SK-N-SH (cell line): ENCODE data around the gene SORBS1.

Source experiments
- CHD2 ChIP-seq: fragments of 150-350 bp; IDR thresholded peaks from 2 replicates; pipeline ENCODE4 v1.6.1; 2018; ENCODE audit warnings: low read length; ENCODE audit not compliant: partially characterized antibody
- CTCF ChIP-seq: fragments of 200-600 bp; sonication (generic); IDR thresholded peaks from 2 replicates; pipeline ENCODE4 v1.6.1; 2017; ENCODE audit warnings: antibody characterized with exemption, mild to moderate bottlenecking, moderate library complexity
- FOXM1 ChIP-seq: IDR thresholded peaks from 2 replicates; pipeline ENCODE4 v1.4.0; 2012; ENCODE audit warnings: low read depth, mild to moderate bottlenecking
- MXI1 ChIP-seq: IDR thresholded peaks from 2 replicates; pipeline ENCODE4 v1.6.1; 2012; ENCODE audit warnings: mild to moderate bottlenecking, low read depth, low read length, improper control_type of control experiment
- PBX3 ChIP-seq: IDR thresholded peaks from 2 replicates; pipeline ENCODE4; 2012
- POLR2AphosphoS5 ChIP-seq: IDR thresholded peaks from 2 replicates; pipeline ENCODE4 v1.6.1; 2012; ENCODE audit warnings: low read depth, low read length
- RAD21 ChIP-seq: IDR thresholded peaks from 2 replicates; pipeline ENCODE4 v1.6.1; 2012; ENCODE audit warnings: mild to moderate bottlenecking, low read length
- REST ChIP-seq: IDR thresholded peaks from 2 replicates; pipeline ENCODE4 v1.6.1; 2012; ENCODE audit warnings: mild to moderate bottlenecking, low read depth, low read length, moderate library complexity
- SIN3A ChIP-seq: IDR thresholded peaks from 2 replicates; pipeline ENCODE4 v1.6.1; 2012; ENCODE audit warnings: low read depth, mild to moderate bottlenecking, low read length, moderate library complexity, borderline replicate concordance
- SMC3 ChIP-seq: IDR thresholded peaks from 2 replicates; pipeline ENCODE4 v1.6.1; 2012; ENCODE audit warnings: low read depth, low read length, improper control_type of control experiment
- TAF1 ChIP-seq: IDR thresholded peaks from 2 replicates; pipeline ENCODE4 v1.6.1; 2012; ENCODE audit warnings: low read depth, mild to moderate bottlenecking, low read length, moderate library complexity, borderline replicate concordance
- YY1 ChIP-seq: IDR thresholded peaks from 2 replicates; pipeline ENCODE4 v1.4.0; 2012; ENCODE audit warnings: low read depth, mild to moderate bottlenecking
- TF ChIP-seq, protein P1 (sequence below): fragments of 150-350 bp; IDR thresholded peaks from 2 replicates; pipeline ENCODE4 v1.6.1; 2016; ENCODE audit warnings: mild to moderate bottlenecking, low read depth, low read length

- no peak for TF ChIP-seq SIN3A
- TF ChIP-seq CTCF: no peak
- TF ChIP-seq YY1: no peak
- TF ChIP-seq RAD21: no peak
- TF ChIP-seq TAF1: no peak
- TF ChIP-seq CHD2: no peak
- no peak for TF ChIP-seq POLR2AphosphoS5
- no peak for TF ChIP-seq MXI1
- TF ChIP-seq, protein P1, sequence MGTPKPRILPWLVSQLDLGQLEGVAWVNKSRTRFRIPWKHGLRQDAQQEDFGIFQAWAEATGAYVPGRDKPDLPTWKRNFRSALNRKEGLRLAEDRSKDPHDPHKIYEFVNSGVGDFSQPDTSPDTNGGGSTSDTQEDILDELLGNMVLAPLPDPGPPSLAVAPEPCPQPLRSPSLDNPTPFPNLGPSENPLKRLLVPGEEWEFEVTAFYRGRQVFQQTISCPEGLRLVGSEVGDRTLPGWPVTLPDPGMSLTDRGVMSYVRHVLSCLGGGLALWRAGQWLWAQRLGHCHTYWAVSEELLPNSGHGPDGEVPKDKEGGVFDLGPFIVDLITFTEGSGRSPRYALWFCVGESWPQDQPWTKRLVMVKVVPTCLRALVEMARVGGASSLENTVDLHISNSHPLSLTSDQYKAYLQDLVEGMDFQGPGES: no peak
- TF ChIP-seq FOXM1: no peak
- TF ChIP-seq SMC3: no peak
- no peak for TF ChIP-seq PBX3
- no peak for TF ChIP-seq REST
Measured at GRCh38 chr10:95382174-95382573, 179.0 kb downstream of the SORBS1 start.
